ENCODE data around the gene SINHCAF.
"Not testable (repeated sequence)": the region's sequence is repeated elsewhere in the genome, so short reads cannot be mapped to it uniquely, and the experiment has no call there.

Gene SINHCAF

GRCh38 chr12:31260840-31261239 lies 65.1 kb downstream of the SINHCAF start:
- no peak for DNase-seq

DNA sequence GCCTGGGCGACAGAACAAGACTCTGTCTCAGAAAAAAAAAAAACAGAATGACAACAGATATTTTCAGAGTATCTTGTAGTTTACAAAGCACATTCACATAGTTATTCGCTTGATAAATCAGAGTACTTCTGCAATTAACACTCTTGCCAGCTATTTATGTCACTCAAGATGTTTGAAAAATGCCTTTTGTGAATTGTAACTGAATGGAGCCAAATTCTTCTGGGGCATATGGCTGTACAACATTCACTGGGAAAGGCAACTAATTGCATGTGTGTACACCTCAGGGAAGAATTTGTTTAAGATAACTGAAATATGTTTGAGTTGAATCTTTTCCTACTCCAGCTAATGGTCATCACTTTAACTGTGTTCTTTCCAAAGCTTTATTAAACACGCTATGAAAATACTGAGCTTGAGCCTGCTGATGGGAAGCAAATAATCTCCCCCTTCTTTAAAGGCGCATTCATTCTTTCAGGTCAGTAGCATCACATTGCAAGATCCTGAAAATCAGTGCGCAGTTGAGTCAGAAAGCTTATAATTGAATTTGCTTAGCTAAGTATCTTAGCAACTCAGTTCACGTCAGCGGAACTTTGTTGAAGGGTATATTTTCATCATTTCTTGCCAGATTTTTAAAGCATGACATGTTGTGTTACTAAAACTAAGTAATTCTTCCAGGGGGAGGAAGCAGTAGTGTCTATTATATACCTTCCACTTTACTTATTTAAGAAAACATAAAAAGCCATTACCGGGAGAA lies 66.6 kb downstream of the SINHCAF start:
- no peak for DNase-seq

GRCh38 chr12:31257784-31258183 lies 68.2 kb downstream of the SINHCAF start:
- no peak for DNase-seq

DNA sequence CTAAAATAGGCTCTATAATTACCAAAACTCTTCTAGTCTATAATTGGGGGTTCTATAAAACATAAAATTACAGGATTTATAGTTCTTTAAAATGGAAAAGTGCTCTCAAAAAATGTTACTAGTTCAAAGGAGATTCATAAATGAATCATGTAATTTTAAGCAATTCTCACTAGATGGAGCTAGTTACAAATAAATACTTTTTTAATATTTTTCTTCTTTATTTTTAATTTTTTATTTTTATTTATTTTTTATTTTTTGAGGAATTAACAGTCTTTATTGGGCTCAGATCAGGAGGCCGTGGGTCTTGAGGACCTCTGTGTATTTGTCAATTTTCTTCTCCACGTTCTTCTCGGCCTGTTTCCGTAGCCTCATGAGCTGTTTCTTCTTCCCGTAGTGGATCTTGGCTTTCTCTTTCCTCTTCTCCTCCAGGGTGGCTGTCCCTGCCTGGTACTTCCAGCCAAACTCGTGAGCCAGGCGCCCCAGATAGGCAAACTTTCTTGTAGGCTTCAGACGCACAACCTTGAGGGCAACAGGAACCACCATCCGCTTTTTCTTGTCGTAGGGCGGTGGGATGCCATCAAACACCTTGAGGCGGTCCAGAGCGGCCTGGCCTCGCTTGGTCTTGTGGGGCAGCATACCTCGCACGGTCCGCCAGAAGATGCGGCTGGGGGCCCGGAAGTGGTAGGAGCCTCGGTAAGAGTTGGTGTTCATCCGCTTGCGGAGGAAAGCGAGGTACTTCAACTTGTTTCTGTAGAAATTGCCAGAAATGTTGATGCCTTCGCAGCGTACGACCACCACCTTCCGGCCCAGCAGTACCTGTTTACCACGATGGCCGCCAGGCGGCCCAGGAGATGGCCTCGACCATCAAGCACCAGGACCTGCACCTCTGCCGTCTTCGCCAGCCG lies 74.0 kb downstream of the SINHCAF start:
- DNase-seq = not testable (repeated sequence)

DNA sequence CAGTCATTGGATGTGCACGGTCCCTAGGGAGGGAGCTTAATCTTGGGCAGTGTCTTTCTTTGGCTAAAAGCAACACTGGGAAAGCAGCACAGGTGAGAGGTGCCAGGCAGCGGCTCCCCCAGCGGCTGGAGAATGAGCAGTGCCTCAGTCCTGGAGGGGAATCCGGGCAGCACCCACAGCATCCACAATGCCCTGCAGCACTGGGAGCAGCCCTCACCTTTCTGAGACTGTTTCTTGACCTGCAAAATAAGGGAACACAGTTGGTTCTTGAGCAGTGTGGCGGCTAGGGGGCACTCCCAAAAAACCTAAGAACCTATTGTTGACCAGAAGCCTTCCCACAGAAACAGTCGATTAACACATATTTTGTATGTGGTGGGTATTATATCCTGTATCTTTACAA lies 75.8 kb downstream of the SINHCAF start:
- DNase-seq = no peak

DNA sequence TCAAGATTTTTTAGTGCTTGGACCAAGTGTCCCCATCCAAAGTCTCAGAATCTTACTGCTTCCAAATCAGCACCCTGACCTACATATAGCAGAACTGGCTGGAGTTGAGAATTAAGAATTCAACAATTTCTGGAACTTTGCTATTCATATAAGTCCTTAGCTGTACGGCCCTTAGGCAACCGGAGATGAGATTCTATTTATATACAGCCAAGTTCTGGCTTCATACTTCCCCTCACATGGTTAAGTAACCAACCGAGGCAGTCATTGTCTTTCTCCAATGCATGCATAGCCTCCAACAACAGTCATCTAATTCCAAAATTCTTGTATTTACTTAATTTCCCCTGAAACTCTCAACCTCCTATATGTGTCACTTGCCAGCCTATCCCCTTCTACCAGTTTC lies 76.6 kb downstream of the SINHCAF start:
- no peak for DNase-seq

DNA sequence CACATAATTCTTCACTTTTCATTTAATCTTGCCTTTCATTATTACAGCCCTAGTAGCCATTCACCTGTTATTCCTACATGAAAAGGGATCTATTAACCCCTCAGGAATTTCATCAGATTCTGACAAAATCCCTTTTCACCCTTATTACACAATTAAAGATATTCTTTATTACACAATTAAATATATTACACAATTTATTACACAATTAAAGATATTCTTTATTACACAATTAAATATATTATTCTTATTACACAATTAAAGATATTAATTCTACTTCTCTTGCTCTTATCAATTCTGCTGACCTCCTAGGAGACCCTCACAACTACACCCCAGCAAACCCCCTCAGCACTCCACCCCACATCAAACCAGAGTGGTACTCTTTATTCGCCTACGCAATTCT lies 77.1 kb downstream of the SINHCAF start:
- no peak for DNase-seq

- no peak for DNase-seq
Measured at GRCh38 chr12:31248337-31248736, 77.6 kb downstream of the SINHCAF start.

GRCh38 chr12:31246470-31246850 lies 79.5 kb downstream of the SINHCAF start:
- DNase-seq = no peak

DNA sequence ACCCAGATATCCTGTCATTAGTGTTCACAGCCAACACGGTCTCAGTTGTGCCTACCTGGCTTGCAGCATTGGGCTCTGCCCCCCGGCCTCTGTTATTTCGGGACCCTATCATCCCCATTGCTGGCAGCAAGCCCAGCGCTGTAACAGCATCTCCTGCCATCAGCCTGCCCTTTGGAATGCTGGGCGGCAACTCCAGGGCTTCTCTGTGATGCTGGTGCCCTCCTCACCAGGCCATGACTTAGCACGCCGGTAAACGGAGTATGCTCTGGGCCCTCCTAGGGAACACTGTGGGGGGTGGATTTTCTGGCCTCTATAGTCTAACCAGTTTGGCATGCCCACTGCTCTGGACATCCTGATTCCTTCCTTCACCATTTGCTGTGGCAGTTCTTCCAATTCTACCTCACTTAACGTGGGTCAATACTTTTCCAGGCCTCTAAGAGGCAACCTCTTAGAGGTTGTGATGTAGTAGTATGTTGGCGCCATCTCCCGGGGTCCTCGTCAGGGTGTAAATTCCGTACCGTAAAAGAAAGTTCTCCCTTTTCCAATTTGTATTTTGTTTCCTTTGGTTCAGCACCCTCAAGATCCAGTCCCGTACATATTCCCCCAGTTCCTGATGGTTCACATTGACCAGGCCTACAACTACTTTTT lies 80.0 kb downstream of the SINHCAF start:
- no peak for DNase-seq

DNA sequence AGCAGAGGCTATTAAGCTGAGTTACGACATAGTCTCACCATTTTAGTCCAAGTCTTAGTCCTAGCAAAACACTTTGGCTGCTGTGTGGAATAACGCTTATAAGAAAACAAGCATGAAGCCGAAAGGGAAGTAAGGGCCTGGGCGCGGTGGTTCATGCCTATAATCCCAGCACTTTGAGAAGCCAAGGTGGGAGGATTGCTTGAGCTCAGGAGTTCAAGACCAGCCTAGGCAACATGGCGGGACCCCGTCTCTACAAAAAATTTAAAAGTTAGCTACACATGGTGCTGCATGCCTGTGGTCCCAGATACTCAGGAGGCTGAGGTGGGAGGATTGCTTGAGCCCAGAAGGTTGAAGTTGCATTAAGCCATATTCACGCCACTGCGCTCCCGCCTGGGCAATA lies 83.5 kb downstream of the SINHCAF start:
- DNase-seq = not testable (repeated sequence)

DNA sequence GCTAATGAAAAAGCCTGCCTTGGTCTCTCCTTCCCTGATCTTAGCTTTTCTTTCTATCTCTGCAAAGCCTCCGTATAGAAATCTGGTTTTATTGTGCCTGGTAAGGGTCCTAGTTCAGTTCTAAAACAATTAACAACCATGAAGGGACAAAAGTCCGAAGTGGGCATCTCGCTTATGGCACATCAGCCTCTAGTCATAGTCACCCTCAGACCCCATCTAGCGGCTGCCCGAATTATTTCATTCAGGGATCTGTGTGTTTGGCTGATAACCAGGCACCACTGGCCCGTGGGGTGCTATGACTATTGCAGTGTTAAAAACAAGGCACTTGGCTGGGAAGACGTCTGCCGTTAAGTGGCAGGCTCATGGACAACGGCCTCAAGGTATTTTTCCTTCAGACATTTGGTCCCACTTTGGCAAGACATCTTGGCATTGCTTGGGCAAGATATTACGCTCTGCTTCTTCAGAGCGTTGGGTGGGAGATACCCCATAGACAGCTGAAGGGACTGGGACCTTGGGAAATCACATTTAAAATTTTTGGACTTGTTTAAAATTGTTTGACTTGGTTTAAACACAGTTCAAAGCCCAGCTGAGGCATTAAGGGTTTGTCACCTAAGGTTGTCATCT lies 87.1 kb downstream of the SINHCAF start:
- DNase-seq = peak; percentile 42

GRCh38 chr12:31238333-31238732 lies 87.6 kb downstream of the SINHCAF start:
- not testable (repeated sequence) for DNase-seq

DNA sequence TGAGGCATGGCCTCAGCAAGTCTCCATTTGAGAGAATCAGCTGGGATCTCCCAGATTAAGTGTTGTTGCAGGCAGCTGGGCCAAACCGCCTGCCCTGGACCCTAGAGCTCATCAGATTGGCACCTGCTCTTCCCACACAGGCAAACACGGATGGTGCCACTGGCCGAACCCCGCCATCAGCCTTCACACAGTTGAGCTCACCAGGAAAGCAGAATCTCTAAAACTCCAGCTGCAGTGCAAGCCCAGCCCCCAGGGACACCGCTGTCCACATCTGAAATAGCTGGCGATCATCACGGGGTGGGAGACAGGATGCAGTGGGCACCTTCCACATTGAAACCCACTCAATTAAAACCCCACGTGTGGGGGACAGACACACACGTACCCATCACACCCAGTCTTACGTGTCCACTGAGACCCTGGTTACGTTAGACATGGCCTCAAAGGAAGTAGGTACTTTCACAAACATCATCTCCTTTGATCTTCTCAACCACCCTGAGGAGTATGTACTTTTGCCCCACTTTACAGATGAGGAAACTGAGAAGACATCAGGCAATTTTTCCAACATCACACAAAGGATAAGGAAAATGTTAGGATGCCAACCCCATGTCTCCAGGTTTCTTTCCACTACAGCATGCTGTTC lies 88.8 kb downstream of the SINHCAF start:
- DNase-seq = no peak

DNA sequence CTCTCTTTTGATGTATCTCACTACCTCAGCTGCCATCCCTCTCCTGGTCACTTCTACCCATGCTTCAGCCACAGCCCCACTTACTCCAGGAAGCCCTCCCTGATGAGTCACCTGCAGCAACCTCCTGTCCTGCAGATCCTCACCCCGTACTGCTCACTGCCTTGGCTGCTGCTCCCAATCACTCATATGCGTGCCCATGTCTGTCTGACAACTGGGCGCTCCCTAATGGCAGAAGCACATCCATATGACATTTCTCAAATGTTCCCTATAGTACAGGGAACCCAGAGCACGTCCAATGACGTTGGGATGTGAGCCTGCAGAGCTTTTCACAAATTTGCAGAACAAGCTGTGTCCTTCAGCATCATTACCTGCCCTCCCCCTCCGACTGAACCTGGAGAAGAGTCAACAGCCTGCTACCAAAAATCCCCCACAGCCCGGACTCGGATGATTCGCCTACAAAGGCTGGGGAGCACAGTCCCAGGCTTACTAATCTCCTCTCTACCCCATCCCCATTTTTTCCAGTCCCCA lies 90.0 kb downstream of the SINHCAF start:
- no peak for DNase-seq

- DNase-seq = no peak
Measured at GRCh38 chr12:31234955-31235867, 90.7 kb downstream of the SINHCAF start.

GRCh38 chr12:31234053-31234840 lies 91.7 kb downstream of the SINHCAF start:
- no peak for DNase-seq

DNA sequence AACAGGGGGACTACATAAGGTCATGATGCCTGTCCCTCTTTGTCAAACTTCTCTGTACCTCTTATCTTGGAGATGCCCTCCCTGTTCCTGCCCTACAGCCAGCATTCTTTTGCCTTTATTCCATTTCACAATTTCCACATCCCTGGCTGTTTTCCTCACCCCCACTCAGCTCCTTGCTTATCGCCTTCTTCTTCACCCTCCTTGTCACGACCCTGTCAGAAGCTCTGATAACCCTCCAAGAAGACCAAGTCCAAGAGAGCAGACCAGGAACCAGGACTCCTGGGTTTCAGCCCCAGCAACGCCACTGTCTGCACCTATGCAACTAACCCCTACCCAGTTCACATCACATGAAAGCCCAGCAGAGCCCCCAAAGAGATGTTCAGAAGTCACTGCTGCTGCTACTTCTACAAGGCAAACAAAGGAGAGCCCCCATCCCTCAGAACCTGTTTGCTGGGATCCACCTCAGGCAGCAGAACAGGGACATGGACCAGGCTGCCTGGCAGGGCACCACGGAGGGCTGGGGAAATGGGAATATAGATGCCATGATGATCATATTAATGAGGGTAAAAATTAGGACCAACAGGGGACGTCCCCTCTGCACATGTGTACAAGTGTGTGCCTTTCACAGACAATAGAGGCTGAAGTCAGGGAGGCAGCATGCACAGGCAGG lies 92.8 kb downstream of the SINHCAF start:
- DNase-seq = no peak

DNA sequence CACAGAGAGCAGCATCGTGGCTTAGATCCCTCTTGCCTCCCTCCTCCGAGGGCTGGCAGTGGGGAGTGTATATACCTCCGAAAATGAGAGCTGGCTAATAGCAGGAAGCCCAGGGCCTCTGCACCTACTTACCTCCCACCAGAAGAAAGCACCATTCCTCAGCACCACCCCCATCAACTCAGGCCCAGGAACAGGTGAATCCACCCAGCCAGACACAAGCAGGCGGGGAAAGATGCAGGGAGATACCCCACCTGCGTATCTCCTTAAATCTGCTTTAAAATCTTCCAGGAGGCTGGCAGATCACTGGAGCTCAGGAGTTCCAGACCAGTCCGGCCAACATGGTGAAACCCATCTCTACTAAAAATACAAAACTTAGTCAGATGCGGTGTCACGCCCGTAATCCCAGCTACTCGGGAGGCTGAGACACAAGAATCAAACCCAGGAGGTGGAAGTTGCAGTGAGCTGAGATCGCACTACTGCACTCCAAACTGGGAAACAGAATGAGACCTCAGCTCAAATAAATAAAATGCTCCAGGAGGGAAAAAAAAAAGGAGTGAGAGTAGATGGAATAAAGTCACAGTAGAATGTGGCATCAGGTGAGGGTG lies 93.5 kb downstream of the SINHCAF start:
- no peak for DNase-seq

All from CD4-positive, alpha-beta T cell treated with Interleukin-12 subunit alpha and Interleukin-12 subunit beta, for 1 hour (primary cell).